ENCODE results near the gene ALDH2.

DNA sequence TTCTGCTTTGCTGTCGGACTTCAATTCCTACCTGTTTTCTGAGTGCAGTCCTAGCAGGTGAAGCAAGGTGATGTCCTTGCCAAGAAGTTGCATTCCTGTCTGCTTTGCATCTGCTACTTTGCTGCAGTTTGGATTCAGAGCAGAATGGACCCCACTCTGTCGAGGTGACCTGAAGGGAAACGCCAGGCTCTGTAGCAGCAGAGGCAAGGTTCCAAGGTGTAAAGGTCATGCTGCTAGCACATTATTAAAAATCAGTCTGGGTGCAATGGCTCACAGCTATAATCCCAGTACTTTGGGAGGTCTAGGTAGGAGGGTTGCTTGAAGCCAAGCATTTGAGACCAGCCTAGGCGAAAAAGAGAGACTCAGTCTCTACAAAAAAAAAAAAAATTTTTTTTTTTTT is 17.3 kb upstream of the ALDH2 start:
- TF ChIP-seq, protein P1, sequence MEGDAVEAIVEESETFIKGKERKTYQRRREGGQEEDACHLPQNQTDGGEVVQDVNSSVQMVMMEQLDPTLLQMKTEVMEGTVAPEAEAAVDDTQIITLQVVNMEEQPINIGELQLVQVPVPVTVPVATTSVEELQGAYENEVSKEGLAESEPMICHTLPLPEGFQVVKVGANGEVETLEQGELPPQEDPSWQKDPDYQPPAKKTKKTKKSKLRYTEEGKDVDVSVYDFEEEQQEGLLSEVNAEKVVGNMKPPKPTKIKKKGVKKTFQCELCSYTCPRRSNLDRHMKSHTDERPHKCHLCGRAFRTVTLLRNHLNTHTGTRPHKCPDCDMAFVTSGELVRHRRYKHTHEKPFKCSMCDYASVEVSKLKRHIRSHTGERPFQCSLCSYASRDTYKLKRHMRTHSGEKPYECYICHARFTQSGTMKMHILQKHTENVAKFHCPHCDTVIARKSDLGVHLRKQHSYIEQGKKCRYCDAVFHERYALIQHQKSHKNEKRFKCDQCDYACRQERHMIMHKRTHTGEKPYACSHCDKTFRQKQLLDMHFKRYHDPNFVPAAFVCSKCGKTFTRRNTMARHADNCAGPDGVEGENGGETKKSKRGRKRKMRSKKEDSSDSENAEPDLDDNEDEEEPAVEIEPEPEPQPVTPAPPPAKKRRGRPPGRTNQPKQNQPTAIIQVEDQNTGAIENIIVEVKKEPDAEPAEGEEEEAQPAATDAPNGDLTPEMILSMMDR (IDR thresholded peaks at IDR 0.05) = no peak
- TF ChIP-seq POLR2A (IDR thresholded peaks at IDR 0.05) (no peak), POLR2AphosphoS5 (IDR thresholded peaks at IDR 0.05) (no peak)

All from transverse colon (tissue), 4 donors.